GM18861 (cell line): ENCODE data around the gene HEYL.
"Not testable (repeated sequence)": the region's sequence is repeated elsewhere in the genome, so short reads cannot be mapped to it uniquely, and the experiment has no call there.

ENCODE experiments used
- ATAC-seq: cut with Tn5 transposase; IDR thresholded peaks from one replicate; pipeline ENCODE4 v1.9.1; 2021; ENCODE audit not compliant: unreplicated experiment

Gene HEYL

GRCh38 chr1:39613250-39613649, 26.2 kb downstream of the HEYL start:
- no peak for ATAC-seq

- ATAC-seq = no peak
Measured at GRCh38 chr1:39609618-39610331, 29.7 kb downstream of the HEYL start.

GRCh38 chr1:39608921-39609320, 30.5 kb downstream of the HEYL start:
- ATAC-seq = no peak

GRCh38 chr1:39603677-39604076, 35.8 kb downstream of the HEYL start:
- ATAC-seq = not testable (repeated sequence)

GRCh38 chr1:39601667-39602255, 37.7 kb downstream of the HEYL start:
- ATAC-seq = not testable (repeated sequence)

GRCh38 chr1:39596163-39596562, 43.3 kb downstream of the HEYL start:
- ATAC-seq = no peak

GRCh38 chr1:39593386-39593785, 46.1 kb downstream of the HEYL start:
- no peak for ATAC-seq

- no peak for ATAC-seq
Measured at GRCh38 chr1:39592069-39592468, 47.4 kb downstream of the HEYL start.

GRCh38 chr1:39590546-39590945, 48.9 kb downstream of the HEYL start:
- no peak for ATAC-seq

GRCh38 chr1:39585933-39586332, 53.5 kb downstream of the HEYL start:
- no peak for ATAC-seq

GRCh38 chr1:39576016-39576657, 63.3 kb downstream of the HEYL start:
- peak; percentile 35 for ATAC-seq

GRCh38 chr1:39575191-39576015, 64.0 kb downstream of the HEYL start:
- no peak for ATAC-seq

GRCh38 chr1:39574646-39575045, 64.8 kb downstream of the HEYL start:
- no peak for ATAC-seq
